Measurements from ENCODE around the gene MEGF6. TPM values are rescaled to one million over a fixed set of nuclear protein-coding genes. Genes with fewer than 3 reads are reported as not detected.

The MEGF6 gene
- total RNA-seq, 1 donor from 2014 or later, result 120 TPM

- no peak for DNase-seq
Measured at GRCh38 chr1:3456449-3456963, 154.8 kb downstream of the MEGF6 start.

- DNase-seq, result no peak
Measured at GRCh38 chr1:3455670-3456448, 155.4 kb downstream of the MEGF6 start.

- DNase-seq, result no peak
Measured at GRCh38 chr1:3454811-3455618, 156.3 kb downstream of the MEGF6 start.

- DNase-seq, result peak; percentile 51
Measured at GRCh38 chr1:3453891-3454810, 157.2 kb downstream of the MEGF6 start, which contains the start of gene ARHGEF16. ARHGEF16 (plus strand) TSS chr1:3454665; CDS start chr1:3463085, 8,420 bp downstream.

- peak; percentile 80 for DNase-seq
Measured at GRCh38 chr1:3453203-3453761, 158.0 kb downstream of the MEGF6 start.

GRCh38 chr1:3452866-3453175 lies 158.5 kb downstream of the MEGF6 start:
- DNase-seq, result no peak

- DNase-seq, result no peak
Measured at GRCh38 chr1:3451994-3452865, 159.1 kb downstream of the MEGF6 start.

GRCh38 chr1:3450983-3451382 lies 160.3 kb downstream of the MEGF6 start:
- DNase-seq, result no peak

- DNase-seq, result no peak
Measured at GRCh38 chr1:3450202-3450863, 161.0 kb downstream of the MEGF6 start.

- no peak for DNase-seq
Measured at GRCh38 chr1:3444736-3445135, 166.6 kb downstream of the MEGF6 start.

GRCh38 chr1:3444298-3444697 lies 167.0 kb downstream of the MEGF6 start:
- no peak for DNase-seq

GRCh38 chr1:3443807-3444206 lies 167.5 kb downstream of the MEGF6 start:
- DNase-seq, result no peak

GRCh38 chr1:3442901-3443300 lies 168.4 kb downstream of the MEGF6 start:
- DNase-seq, result no peak

- no peak for DNase-seq
Measured at GRCh38 chr1:3442331-3442730, 169.0 kb downstream of the MEGF6 start.

- no peak for DNase-seq
Measured at GRCh38 chr1:3441880-3442279, 169.4 kb downstream of the MEGF6 start.

- DNase-seq, result no peak
Measured at GRCh38 chr1:3441410-3441847, 169.9 kb downstream of the MEGF6 start.

GRCh38 chr1:3440711-3441409 lies 170.4 kb downstream of the MEGF6 start:
- no peak for DNase-seq

GRCh38 chr1:3440300-3440681 lies 171.0 kb downstream of the MEGF6 start:
- no peak for DNase-seq
